ENCODE measurements around the gene PEX5L.
A peak's percentile ranks its signal among the peaks of the same experiment; 100 is the strongest.

The PEX5L gene

GRCh38 chr3:179880868-179881267 lies 155.9 kb downstream of the PEX5L start:
- TF ChIP-seq POLR2A (IDR thresholded peaks at IDR 0.05; ENCODE audit: low read depth, low read length) = no peak
- FAIRE-seq = peak; percentile 11
- no peak for DNase-seq (ENCODE audit: insufficient read length, low spot score)

GRCh38 chr3:179876440-179876839 lies 160.3 kb downstream of the PEX5L start:
- FAIRE-seq = no peak
- TF ChIP-seq POLR2A (IDR thresholded peaks at IDR 0.05; ENCODE audit: low read depth, low read length) = no peak
- DNase-seq (ENCODE audit: insufficient read length, low spot score) = no peak

- no peak for TF ChIP-seq POLR2A (IDR thresholded peaks at IDR 0.05; ENCODE audit: low read depth, low read length)
- DNase-seq (ENCODE audit: insufficient read length, low spot score) = no peak
- FAIRE-seq = no peak
Observed at GRCh38 chr3:179872842-179873241, 163.9 kb downstream of the PEX5L start.

GRCh38 chr3:179871782-179872181 lies 165.0 kb downstream of the PEX5L start:
- FAIRE-seq (peak; percentile 15), DNase-seq (ENCODE audit: insufficient read length, low spot score) (no peak)
- TF ChIP-seq POLR2A (IDR thresholded peaks at IDR 0.05; ENCODE audit: low read depth, low read length) = no peak

- no peak for TF ChIP-seq POLR2A (IDR thresholded peaks at IDR 0.05; ENCODE audit: low read depth, low read length)
- no peak for DNase-seq (ENCODE audit: insufficient read length, low spot score)
- no peak for FAIRE-seq
Observed at GRCh38 chr3:179868715-179869114, 168.0 kb downstream of the PEX5L start.

GRCh38 chr3:179867961-179868360 lies 168.8 kb downstream of the PEX5L start:
- DNase-seq (ENCODE audit: insufficient read length, low spot score) (no peak), FAIRE-seq (no peak)
- no peak for TF ChIP-seq POLR2A (IDR thresholded peaks at IDR 0.05; ENCODE audit: low read depth, low read length)

GRCh38 chr3:179865861-179866505 lies 170.8 kb downstream of the PEX5L start:
- no peak for TF ChIP-seq POLR2A (IDR thresholded peaks at IDR 0.05; ENCODE audit: low read depth, low read length)
- FAIRE-seq = no peak
- no peak for DNase-seq (ENCODE audit: insufficient read length, low spot score)

- FAIRE-seq (no peak), DNase-seq (ENCODE audit: insufficient read length, low spot score) (no peak)
- TF ChIP-seq POLR2A (IDR thresholded peaks at IDR 0.05; ENCODE audit: low read depth, low read length) = no peak
Observed at GRCh38 chr3:179861953-179862352, 174.8 kb downstream of the PEX5L start.

- FAIRE-seq (no peak), DNase-seq (ENCODE audit: insufficient read length, low spot score) (no peak)
- no peak for TF ChIP-seq POLR2A (IDR thresholded peaks at IDR 0.05; ENCODE audit: low read depth, low read length)
Observed at GRCh38 chr3:179861292-179861691, 175.4 kb downstream of the PEX5L start.

GRCh38 chr3:179860275-179861107 lies 176.2 kb downstream of the PEX5L start:
- DNase-seq (ENCODE audit: insufficient read length, low spot score) = no peak
- no peak for TF ChIP-seq POLR2A (IDR thresholded peaks at IDR 0.05; ENCODE audit: low read depth, low read length)
- no peak for FAIRE-seq

- peak; percentile 71 for FAIRE-seq
Observed at GRCh38 chr3:179853176-179853575, 183.6 kb downstream of the PEX5L start.

GRCh38 chr3:179852142-179852905 lies 184.4 kb downstream of the PEX5L start:
- DNase-seq (ENCODE audit: insufficient read length, low spot score) (peak; percentile 47), FAIRE-seq (peak; percentile 98)
- TF ChIP-seq POLR2A (IDR thresholded peaks at IDR 0.05; ENCODE audit: low read depth, low read length) = no peak

More at GRCh38 chr3:179853176-179853575, 183.6 kb downstream of the PEX5L start:
- TF ChIP-seq POLR2A (IDR thresholded peaks at IDR 0.05; ENCODE audit: low read depth, low read length) = no peak
- DNase-seq (ENCODE audit: insufficient read length, low spot score) = no peak

GRCh38 chr3:179848711-179849110 lies 188.0 kb downstream of the PEX5L start:
- no peak for FAIRE-seq
- no peak for DNase-seq (ENCODE audit: insufficient read length, low spot score)
- no peak for TF ChIP-seq POLR2A (IDR thresholded peaks at IDR 0.05; ENCODE audit: low read depth, low read length)

- no peak for TF ChIP-seq POLR2A (IDR thresholded peaks at IDR 0.05; ENCODE audit: low read depth, low read length)
- DNase-seq (ENCODE audit: insufficient read length, low spot score) = no peak
- FAIRE-seq = no peak
Observed at GRCh38 chr3:179842061-179842460, 194.7 kb downstream of the PEX5L start.
